GM23338 (cell line): ENCODE data around the gene CEBPB. TPM values are rescaled to one million over a fixed set of nuclear protein-coding genes. Genes with fewer than 3 reads are reported as not detected.

Experiments
- ATAC-seq: fragments of 200-7000 bp; cut with Tn5 transposase; 3 replicates; pipeline ENCODE4 v1.9.1; 2020
- DNase-seq: peaks from one replicate; pipeline ENCODE4 v3.0.0-alpha.2; 2015; ENCODE audit warnings: low spot score
- H2AFZ ChIP-seq: fragments of 200-600 bp; sonication (generic); 2 replicates; pipeline ENCODE4 v1.8.0; 2016; ENCODE audit warnings: antibody characterized with exemption, mild to moderate bottlenecking, moderate library complexity
- H3F3A ChIP-seq: fragments of 200-600 bp; sonication (generic); replicated peaks from 2 replicates; pipeline ENCODE4 v1.8.0; 2017; ENCODE audit warnings: antibody characterized with exemption, mixed run types, low read depth
- H3K27ac ChIP-seq: fragments of 200-600 bp; sonication (generic); 2 replicates; pipeline ENCODE4 v1.6.1; 2016; ENCODE audit warnings: low read depth
- H3K27me3 ChIP-seq: fragments of 200-600 bp; sonication (generic); 2 replicates; pipeline ENCODE4 v1.8.0; 2016; ENCODE audit warnings: mild to moderate bottlenecking, mixed run types, moderate library complexity; ENCODE audit not compliant: insufficient read depth
- H3K36me3 ChIP-seq: fragments of 200-600 bp; sonication (generic); 2 replicates; pipeline ENCODE4 v1.8.0; 2016; ENCODE audit warnings: mild to moderate bottlenecking; ENCODE audit not compliant: insufficient read depth
- H3K4me1 ChIP-seq: fragments of 200-600 bp; sonication (generic); 2 replicates; pipeline ENCODE4 v1.8.0; 2016; ENCODE audit warnings: mild to moderate bottlenecking, moderate library complexity; ENCODE audit not compliant: insufficient read depth
- H3K4me2 ChIP-seq: fragments of 200-600 bp; sonication (generic); 2 replicates; pipeline ENCODE4 v1.7.1; 2017; ENCODE audit warnings: mixed run types
- H3K4me3 ChIP-seq: fragments of 200-600 bp; sonication (generic); 2 replicates; pipeline ENCODE4 v1.6.1; 2016; ENCODE audit warnings: mixed run types
- H3K79me2 ChIP-seq: fragments of 200-600 bp; sonication (generic); replicated peaks from 2 replicates; pipeline ENCODE4 v1.8.0; 2017; ENCODE audit warnings: mild to moderate bottlenecking; ENCODE audit not compliant: insufficient read depth
- H3K9me2 ChIP-seq: fragments of 200-600 bp; sonication (generic); 2 replicates; pipeline ENCODE4 v1.8.0; 2017; ENCODE audit not compliant: insufficient read depth
- H4K20me1 ChIP-seq: fragments of 200-600 bp; sonication (generic); replicated peaks from 2 replicates; pipeline ENCODE4 v1.8.0; 2017; ENCODE audit warnings: mild to moderate bottlenecking; ENCODE audit not compliant: insufficient read depth
- H3K27ac Mint-ChIP-seq: 2 replicates; pipeline ENCODE4 v1.8.0; 2020; ENCODE audit warnings: inconsistent platforms, mild to moderate bottlenecking, moderate library complexity, mixed read lengths
- H3K27me3 Mint-ChIP-seq: 3 replicates; pipeline ENCODE4 v1.8.0; 2022; ENCODE audit warnings: low read depth, mild to moderate bottlenecking, moderate library complexity, mixed read lengths, inconsistent platforms; ENCODE audit not compliant: insufficient read depth, poor library complexity
- H3K36me3 Mint-ChIP-seq: 3 replicates; pipeline ENCODE4 v1.8.0; 2021; ENCODE audit warnings: low read depth, mild to moderate bottlenecking, inconsistent platforms, moderate library complexity, mixed read lengths
- H3K4me1 Mint-ChIP-seq: 3 replicates; pipeline ENCODE4 v1.8.0; 2020; ENCODE audit warnings: mild to moderate bottlenecking, inconsistent platforms, mixed read lengths
- H3K4me3 Mint-ChIP-seq: 3 replicates; pipeline ENCODE4 v1.8.0; 2021; ENCODE audit warnings: moderate library complexity, mild to moderate bottlenecking, inconsistent platforms, mixed read lengths
- H3K9me3 Mint-ChIP-seq: 3 replicates; pipeline ENCODE4 v1.8.0; 2020; ENCODE audit warnings: moderate library complexity, mild to moderate bottlenecking, inconsistent platforms, mixed read lengths
- CREB1 ChIP-seq: fragments of 250-450 bp; sonication (Bioruptor Pico); IDR thresholded peaks from 2 replicates; pipeline ENCODE4 v1.5.0; 2020; ENCODE audit warnings: low read depth, mild to moderate bottlenecking, moderate library complexity
- CTCF ChIP-seq, 2 experiments: fragments of 200-600 bp in 1 of 2; sonication (generic) in 1 of 2; conservative IDR thresholded peaks; 2 replicates each; pipeline versions ENCODE4 v1.5.1 to v1.6.1; 2016 to 2017; ENCODE audit warnings: antibody characterized with exemption in 2 of 2, low read depth in 2 of 2, mild to moderate bottlenecking in 2 of 2, moderate library complexity in 1 of 2
- NANOG ChIP-seq: IDR thresholded peaks from 2 replicates; pipeline ENCODE4 v1.6.1; 2016; ENCODE audit warnings: antibody characterized with exemption, borderline replicate concordance
- POLR2AphosphoS5 ChIP-seq: IDR thresholded peaks from 2 replicates; pipeline ENCODE4 v1.6.1; 2016; ENCODE audit warnings: antibody characterized with exemption, low read depth
- STAT1 ChIP-seq: IDR thresholded peaks from one replicate; pipeline ENCODE4 v1.6.1; 2016; ENCODE audit warnings: antibody characterized with exemption; ENCODE audit not compliant: unreplicated experiment
- ZNF331 ChIP-seq: fragments of 250-450 bp; sonication (Bioruptor Pico); IDR thresholded peaks from 2 replicates; pipeline ENCODE4 v1.5.0; 2020; ENCODE audit warnings: low read depth, mild to moderate bottlenecking, moderate library complexity
- polyA plus RNA-seq: library from polyadenylated mRNA; unstranded; fragments of >200 nt; fragmentation: Nextera tagmentation; extraction: Ambion mirVana; gene quantifications from 2 replicates; pipeline ENCODE4 v1.2.1, GENCODE V29; 2016
- total RNA-seq: library from RNA; depleted of rRNA; stranded (reverse); fragments of >200 nt; shearing (Covaris generic); gene quantifications from 2 replicates; pipeline ENCODE4 v1.2.3, GENCODE V29; 2014

The CEBPB gene
- total and polyA plus RNA-seq, 2 experiments from 2014 or later = 20.6 to 25.4 TPM

GRCh38 chr20:50189681-50190250 is 864 bp upstream of the CEBPB start:
- Mint-ChIP-seq H3K4me3 (peak overlapping the region; percentile 67), H3K9me3 (no peaks in the 10 kb centered on the region), H3K36me3 (peaks cover 24% of the 10 kb centered on the region), H3K27me3 (peaks cover 20% of the 10 kb centered on the region), H3K4me1 (peaks cover 37% of the 10 kb centered on the region), H3K27ac (no peak overlapping the region)
- H3K27ac ChIP-seq = no peak overlapping the region
- peaks cover 30% of the 10 kb centered on the region for H3K4me1 ChIP-seq
- 0 out of 2 replicates have a peak, but pooled peaks cover 7% of the 10 kb centered on the region for H3F3A ChIP-seq
- TF ChIP-seq ZNF331 (CRISPR knock-in tag) = no peak
- 0 out of 2 replicates have a peak, but pooled peaks have one; percentile 47 for TF ChIP-seq POLR2AphosphoS5
- H2AFZ ChIP-seq = 0 out of 2 replicates have a peak overlapping the region, but pooled peaks have one; percentile 38
- ATAC-seq (peak; percentile 54), DNase-seq (peak; percentile 83)
- H3K4me3 ChIP-seq = peak overlapping the region; percentile 90
- no peaks in the 10 kb centered on the region for H3K27me3 ChIP-seq
- H4K20me1 ChIP-seq = no peaks in the 10 kb centered on the region; the same call in 1 of the 2 replicates
- no peaks in the 10 kb centered on the region for H3K9me2 ChIP-seq
- no peaks in the 10 kb centered on the region for H3K36me3 ChIP-seq
- H3K79me2 ChIP-seq = peaks cover 29% of the 10 kb centered on the region
- peak overlapping the region; percentile 80 for H3K4me2 ChIP-seq

- DNase-seq (peak; percentile 28), ATAC-seq (no peak; the same call in 2 of the 3 replicates)
- peaks cover 29% of the 10 kb centered on the region for H3K79me2 ChIP-seq
- Mint-ChIP-seq H3K27me3 (peaks cover 22% of the 10 kb centered on the region), H3K4me1 (peaks cover 47% of the 10 kb centered on the region), H3K9me3 (no peaks in the 10 kb centered on the region), H3K4me3 (peak overlapping the region; percentile 67; the same call in 2 of the 3 replicates), H3K36me3 (peaks cover 24% of the 10 kb centered on the region), H3K27ac (no peak overlapping the region)
- H3K4me3 ChIP-seq = peak overlapping the region; percentile 90
- no peak overlapping the region for H3K27ac ChIP-seq
- 0 out of 2 replicates have a peak, but pooled peaks cover 8% of the 10 kb centered on the region for H3F3A ChIP-seq
- peak overlapping the region; percentile 100 for H3K4me2 ChIP-seq
- H3K9me2 ChIP-seq = no peaks in the 10 kb centered on the region
- no peak for TF ChIP-seq CREB1 (CRISPR knock-in tag)
- peaks cover 30% of the 10 kb centered on the region for H3K4me1 ChIP-seq
- H2AFZ ChIP-seq = no peak overlapping the region
- no peaks in the 10 kb centered on the region; the same call in 1 of the 2 replicates for H4K20me1 ChIP-seq
- no peaks in the 10 kb centered on the region for H3K27me3 ChIP-seq
- no peaks in the 10 kb centered on the region for H3K36me3 ChIP-seq
Measured at GRCh38 chr20:50191065-50191543, 474 bp downstream of the CEBPB start.

- ATAC-seq = peak; percentile 18
- H3K4me1 Mint-ChIP-seq = peaks cover 44% of the 10 kb centered on the region
- TF ChIP-seq NANOG (no peak), STAT1 (no peak), CTCF (conservative IDR thresholded peaks at IDR 0.05; ENCODE audit: low read depth in 2 of 2) (0 out of 4 replicates have a peak, but pooled peaks of 1 of the 2 experiments have one; percentile 8)
Measured at GRCh38 chr20:50191544-50192363, 1.1 kb downstream of the CEBPB start.

More at GRCh38 chr20:50191544-50192363, 1.1 kb downstream of the CEBPB start:
- H3K79me2 ChIP-seq = peaks cover 29% of the 10 kb centered on the region
- H3K36me3 Mint-ChIP-seq = peaks cover 24% of the 10 kb centered on the region
- peaks cover 30% of the 10 kb centered on the region for H3K4me1 ChIP-seq
- 0 out of 2 replicates have a peak overlapping the region, but pooled peaks have one; percentile 66 for H3K27ac ChIP-seq
- peak overlapping the region; percentile 90 for H3K4me3 ChIP-seq
- no peaks in the 10 kb centered on the region for H3K27me3 ChIP-seq
- no peak overlapping the region for H2AFZ ChIP-seq
- H3F3A ChIP-seq = 0 out of 2 replicates have a peak, but pooled peaks cover 8% of the 10 kb centered on the region
- no peaks in the 10 kb centered on the region; the same call in 1 of the 2 replicates for H4K20me1 ChIP-seq
- peak overlapping the region; percentile 100 for H3K4me2 ChIP-seq
- no peaks in the 10 kb centered on the region for H3K9me2 ChIP-seq
- no peaks in the 10 kb centered on the region for H3K9me3 Mint-ChIP-seq
- peaks cover 17% of the 10 kb centered on the region for H3K27me3 Mint-ChIP-seq
- peak; percentile 78 for DNase-seq
- peak overlapping the region; percentile 96 for H3K4me3 Mint-ChIP-seq
- H3K36me3 ChIP-seq = no peaks in the 10 kb centered on the region
- peak overlapping the region; percentile 98 for H3K27ac Mint-ChIP-seq
